Activated CD8-positive, alpha-beta T cell treated with anti-CD3 and anti-CD28 coated beads, Interleukin-2, amount 10 ng/mL, durations not matched to agents 7 days and 5 days (primary cell): ENCODE results near the gene SIRPA. TPM values are rescaled to one million over a fixed set of nuclear protein-coding genes. Genes with fewer than 3 reads are reported as not detected.

ENCODE experiments used
- ATAC-seq: fragments of 150-1000 bp; cut with Tn5 transposase; one replicate; pipeline ENCODE4 v1.10.0; 2021; ENCODE audit warnings: moderate library complexity
- CTCF ChIA-PET: fragments of 350-600 bp; sonication (Branson Sonifier 250); formaldehyde crosslinking; loops from one replicate; lab custom pipeline; 2021; ENCODE audit warnings: antibody characterized with exemption; lab: Charles Lee
- POLR2A ChIA-PET: fragments of 350-600 bp; sonication (Branson Sonifier 250); formaldehyde crosslinking; loops from one replicate; lab custom pipeline; 2021; ENCODE audit warnings: antibody characterized with exemption; lab: Charles Lee
- DNase-seq: peaks from one replicate; pipeline ENCODE4 v3.0.0-alpha.2; 2020
- H3K27ac Mint-ChIP-seq: one replicate; pipeline ENCODE4 v1.8.0; 2021; ENCODE audit warnings: mild to moderate bottlenecking, mixed read lengths
- H3K27me3 Mint-ChIP-seq: one replicate; pipeline ENCODE4 v1.8.0; 2021; ENCODE audit warnings: low read depth, mixed read lengths
- H3K36me3 Mint-ChIP-seq: one replicate; pipeline ENCODE4 v1.8.0; 2021; ENCODE audit warnings: low read depth, mixed read lengths
- H3K4me1 Mint-ChIP-seq: one replicate; pipeline ENCODE4 v1.8.0; 2021; ENCODE audit warnings: low read depth, mixed read lengths
- H3K4me3 Mint-ChIP-seq: one replicate; pipeline ENCODE4 v1.8.0; 2021; ENCODE audit warnings: mild to moderate bottlenecking, mixed read lengths
- H3K9me3 Mint-ChIP-seq: one replicate; pipeline ENCODE4 v1.8.0; 2022; ENCODE audit warnings: mixed read lengths; ENCODE audit not compliant: insufficient read depth
- total RNA-seq, 2 experiments: library from RNA; stranded (reverse); gene quantifications; one replicate each; pipeline ENCODE4 v1.2.3, GENCODE V29; 2021

The SIRPA gene
- total RNA-seq, 2 experiments from 2014 or later = not detected

DNA sequence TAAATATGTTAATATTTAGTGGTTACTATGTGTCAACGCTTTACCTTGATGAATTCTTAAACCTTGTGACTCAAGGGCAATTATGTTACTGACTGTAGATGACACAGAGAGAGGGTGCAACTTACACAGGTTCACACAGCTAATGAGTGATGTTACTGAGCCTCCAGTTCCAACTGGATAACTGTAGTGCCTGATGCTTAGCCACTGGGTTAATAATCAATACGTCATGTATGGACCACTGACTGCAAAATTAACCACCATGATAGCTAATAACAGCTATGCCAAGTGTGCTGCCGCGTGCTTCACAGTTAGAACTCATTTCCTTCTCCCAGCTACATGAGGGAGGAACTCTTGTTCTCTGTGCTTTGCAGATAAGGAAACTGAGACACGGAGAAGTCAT, 45.4 kb downstream of the SIRPA start:
- H3K4me3 Mint-ChIP-seq = no peak overlapping the region
- ChIA-PET CTCF (no interaction called here), POLR2A (no interaction called here)
- no peaks in the 10 kb centered on the region for H3K36me3 Mint-ChIP-seq
- DNase-seq (no peak), ATAC-seq (no peak)
- no peaks in the 10 kb centered on the region for H3K9me3 Mint-ChIP-seq
- H3K27ac Mint-ChIP-seq = no peak overlapping the region
- H3K27me3 Mint-ChIP-seq = peaks cover 7% of the 10 kb centered on the region
- no peaks in the 10 kb centered on the region for H3K4me1 Mint-ChIP-seq

DNA sequence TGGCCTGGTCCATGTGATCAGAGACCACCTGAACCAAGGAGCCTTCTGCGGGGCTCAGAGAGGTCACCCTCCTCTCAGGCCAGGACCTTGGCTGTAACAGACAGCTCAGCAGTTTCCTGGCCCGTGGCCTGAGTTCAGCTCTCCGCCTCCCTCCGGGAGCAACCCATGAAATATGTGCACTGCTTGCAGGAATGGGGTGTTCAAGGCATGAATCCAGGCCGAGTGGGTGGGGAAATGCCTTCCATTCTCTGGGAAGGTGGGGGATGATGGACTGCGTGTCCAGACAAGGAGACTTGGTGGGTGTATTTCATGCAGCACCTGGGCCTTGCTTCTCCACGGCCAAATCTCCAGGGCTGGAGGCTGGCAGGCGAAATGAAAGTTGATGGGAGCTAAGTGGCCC, 46.0 kb downstream of the SIRPA start:
- CTCF ChIA-PET = no interaction called here
- no peak for DNase-seq
- H3K36me3 Mint-ChIP-seq = no peaks in the 10 kb centered on the region
- no peak overlapping the region for H3K27ac Mint-ChIP-seq
- H3K9me3 Mint-ChIP-seq = no peaks in the 10 kb centered on the region
- no peaks in the 10 kb centered on the region for H3K4me1 Mint-ChIP-seq
- peaks cover 11% of the 10 kb centered on the region for H3K27me3 Mint-ChIP-seq
- no peak for ATAC-seq
- POLR2A ChIA-PET = no interaction called here
- H3K4me3 Mint-ChIP-seq = no peak overlapping the region

DNA sequence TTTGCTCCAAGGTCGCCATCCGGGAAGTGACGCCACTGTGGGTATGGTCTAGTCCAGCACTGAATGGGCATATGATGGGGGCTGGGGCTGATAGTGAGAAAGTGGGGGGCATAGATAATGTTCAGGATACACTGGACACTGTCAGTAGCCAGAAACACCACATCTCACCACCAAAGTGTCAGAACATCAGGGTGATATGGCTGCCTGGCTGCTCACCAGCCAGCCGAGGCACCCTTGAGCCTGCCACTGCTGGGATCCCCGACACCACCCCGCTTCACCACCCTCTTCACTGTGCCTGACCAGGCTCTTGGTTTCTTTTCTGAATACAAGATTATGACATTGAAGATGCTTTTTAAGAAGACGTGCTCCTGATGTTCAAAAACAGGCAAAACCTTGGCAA, 46.9 kb downstream of the SIRPA start:
- H3K9me3 Mint-ChIP-seq = no peaks in the 10 kb centered on the region
- ATAC-seq (no peak), DNase-seq (no peak)
- no peak overlapping the region for H3K4me3 Mint-ChIP-seq
- ChIA-PET CTCF (no interaction called here), POLR2A (no interaction called here)
- no peaks in the 10 kb centered on the region for H3K36me3 Mint-ChIP-seq
- peaks cover 18% of the 10 kb centered on the region for H3K27me3 Mint-ChIP-seq
- no peak overlapping the region for H3K27ac Mint-ChIP-seq
- H3K4me1 Mint-ChIP-seq = no peaks in the 10 kb centered on the region

DNA sequence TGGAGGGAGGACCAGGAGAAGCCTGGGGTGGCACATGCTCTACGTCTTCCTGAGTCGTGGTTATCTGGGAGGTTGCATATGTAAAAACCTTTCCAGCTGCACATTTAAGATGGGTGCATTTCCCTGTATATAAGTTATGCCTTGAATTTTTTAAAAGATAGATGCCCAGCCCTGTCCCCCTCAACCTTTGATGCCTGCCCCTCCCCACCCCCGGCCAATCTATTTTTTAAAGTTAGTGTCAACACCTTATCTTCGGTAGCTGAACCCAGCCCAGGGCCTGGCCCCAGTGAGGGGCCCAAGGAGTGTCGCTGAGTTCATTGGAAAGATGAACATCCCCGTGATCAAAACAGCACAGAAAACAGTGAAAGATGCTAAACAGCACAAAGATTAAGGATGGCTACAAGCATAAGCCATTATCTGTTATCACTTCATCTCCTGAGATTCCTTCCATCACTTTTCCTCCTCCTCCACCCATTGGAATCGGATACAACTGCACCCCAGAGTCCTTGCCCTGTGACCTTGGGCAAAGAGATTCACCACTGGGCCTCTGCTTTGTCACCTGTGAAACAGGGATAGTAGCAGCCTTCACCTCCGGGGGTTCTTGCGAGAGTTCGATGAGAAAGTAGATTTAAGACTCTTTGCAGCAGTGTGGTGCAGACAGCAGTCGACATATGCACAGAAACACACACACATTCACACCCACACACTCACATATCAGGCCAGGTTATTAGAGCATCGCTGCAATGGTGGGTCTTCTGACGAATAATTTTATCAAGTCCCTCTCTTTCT, 47.5 kb downstream of the SIRPA start:
- Mint-ChIP-seq H3K27ac (no peak overlapping the region), H3K9me3 (no peaks in the 10 kb centered on the region), H3K4me3 (no peak overlapping the region), H3K4me1 (no peaks in the 10 kb centered on the region), H3K27me3 (peaks cover 22% of the 10 kb centered on the region), H3K36me3 (no peaks in the 10 kb centered on the region)
- ChIA-PET POLR2A (no interaction called here), CTCF (no interaction called here)
- DNase-seq (no peak), ATAC-seq (no peak)

DNA sequence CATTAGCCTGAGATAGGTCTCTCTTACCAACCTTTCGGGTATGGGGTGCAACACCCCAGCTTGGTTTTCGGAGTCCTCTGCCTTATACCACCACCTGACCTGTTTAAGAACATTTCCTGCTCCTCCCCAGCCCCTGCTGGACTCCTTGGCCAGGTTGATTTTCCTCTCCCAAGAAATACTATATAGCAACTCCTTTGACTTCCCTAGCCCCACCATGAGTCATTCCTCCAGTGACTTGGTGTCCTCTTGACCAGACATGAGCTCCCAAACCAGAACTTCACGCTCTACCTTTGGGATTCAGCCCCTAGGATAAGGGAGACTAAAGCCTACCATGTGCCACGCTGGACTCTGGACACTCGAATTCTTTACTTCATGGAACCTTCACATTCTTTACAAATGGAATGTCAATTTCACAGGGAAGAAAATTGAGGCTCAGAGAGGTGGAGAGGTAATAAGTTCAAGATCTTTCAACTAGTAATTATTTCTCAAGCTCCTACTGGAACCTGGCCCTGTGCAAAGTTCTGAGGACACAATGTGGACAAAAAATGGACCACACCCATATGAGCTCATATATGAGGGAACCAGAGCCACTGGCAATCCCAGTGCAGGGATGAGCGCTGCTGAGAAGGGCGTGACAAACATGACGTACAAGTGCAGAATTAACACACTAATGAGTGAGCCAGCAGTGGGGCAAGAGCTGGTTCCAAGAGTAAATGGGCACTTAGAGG, 48.2 kb downstream of the SIRPA start:
- Mint-ChIP-seq H3K4me3 (no peak overlapping the region), H3K4me1 (no peaks in the 10 kb centered on the region), H3K36me3 (no peaks in the 10 kb centered on the region), H3K9me3 (no peaks in the 10 kb centered on the region), H3K27me3 (peaks cover 26% of the 10 kb centered on the region), H3K27ac (no peak overlapping the region)
- ChIA-PET CTCF (no interaction called here), POLR2A (no interaction called here)
- DNase-seq = no peak
- ATAC-seq = no peak

DNA sequence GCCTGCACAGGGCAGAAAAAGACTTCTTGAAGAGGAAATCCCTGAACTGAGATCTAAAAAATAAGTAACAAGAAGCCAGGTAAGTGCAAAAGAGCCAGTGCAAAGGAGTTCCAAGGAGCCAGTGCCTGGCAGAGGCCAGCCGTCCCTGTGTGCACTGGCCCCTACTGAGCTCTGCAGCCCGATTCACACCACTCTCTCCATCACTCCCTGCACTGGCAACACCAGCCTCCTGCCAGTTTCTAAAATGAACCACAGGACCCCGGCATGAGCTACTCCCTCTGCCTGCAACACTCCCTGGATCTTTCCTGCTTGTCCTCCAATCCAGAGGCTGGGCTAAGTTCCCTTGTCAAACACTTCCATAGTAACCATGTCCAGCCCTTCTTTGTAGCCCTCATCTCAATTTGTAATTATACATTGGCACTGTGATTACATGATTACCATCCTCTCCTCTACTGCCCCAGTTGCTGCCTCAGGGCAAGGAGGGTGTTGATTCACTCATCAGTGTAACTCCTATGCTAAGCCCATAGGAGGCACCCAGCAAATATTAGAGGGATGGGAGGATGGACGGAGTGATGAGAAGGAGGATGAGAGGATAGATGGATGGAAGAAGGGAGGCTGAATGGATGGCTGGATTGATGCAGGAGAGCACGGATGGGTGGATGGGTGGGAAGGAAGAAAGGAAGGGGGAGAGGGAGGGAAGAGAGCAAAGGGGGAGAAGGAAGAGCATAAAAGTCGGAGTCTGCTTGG, 49.3 kb downstream of the SIRPA start:
- no peaks in the 10 kb centered on the region for H3K9me3 Mint-ChIP-seq
- CTCF ChIA-PET = no interaction called here
- no peaks in the 10 kb centered on the region for H3K4me1 Mint-ChIP-seq
- no peak for DNase-seq
- no peak overlapping the region for H3K27ac Mint-ChIP-seq
- POLR2A ChIA-PET = no interaction called here
- no peak overlapping the region for H3K4me3 Mint-ChIP-seq
- no peaks in the 10 kb centered on the region for H3K36me3 Mint-ChIP-seq
- H3K27me3 Mint-ChIP-seq = peaks cover 31% of the 10 kb centered on the region
- no peak for ATAC-seq

DNA sequence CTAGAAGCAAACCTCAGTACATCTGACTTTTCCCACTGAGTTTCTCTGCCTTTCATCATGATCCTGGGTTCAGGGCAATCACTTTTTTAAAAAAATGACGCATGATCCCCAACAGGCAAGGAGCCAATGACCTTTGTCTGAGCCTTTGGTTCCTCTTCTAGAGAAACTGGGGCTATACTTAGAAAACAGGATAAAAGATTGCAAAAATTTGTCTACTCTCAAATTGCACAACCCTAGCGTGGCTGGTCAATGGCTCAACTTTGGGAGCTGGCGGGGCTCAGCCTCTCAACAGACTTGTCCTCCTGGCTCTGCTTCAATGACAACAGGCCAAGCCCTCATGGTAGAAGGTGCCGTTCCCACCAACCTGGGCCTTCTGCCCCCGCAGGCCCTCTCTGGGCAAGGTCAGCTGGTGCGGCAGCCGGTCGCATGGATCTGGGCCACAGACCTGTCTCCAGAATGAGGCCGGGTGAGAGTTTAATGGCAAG, 50.0 kb downstream of the SIRPA start:
- Mint-ChIP-seq H3K27ac (no peak overlapping the region), H3K4me3 (no peak overlapping the region), H3K4me1 (no peaks in the 10 kb centered on the region), H3K9me3 (no peaks in the 10 kb centered on the region), H3K27me3 (peaks cover 31% of the 10 kb centered on the region), H3K36me3 (no peaks in the 10 kb centered on the region)
- ATAC-seq (no peak), DNase-seq (no peak)
- CTCF ChIA-PET = no interaction called here
- POLR2A ChIA-PET = no interaction called here

DNA sequence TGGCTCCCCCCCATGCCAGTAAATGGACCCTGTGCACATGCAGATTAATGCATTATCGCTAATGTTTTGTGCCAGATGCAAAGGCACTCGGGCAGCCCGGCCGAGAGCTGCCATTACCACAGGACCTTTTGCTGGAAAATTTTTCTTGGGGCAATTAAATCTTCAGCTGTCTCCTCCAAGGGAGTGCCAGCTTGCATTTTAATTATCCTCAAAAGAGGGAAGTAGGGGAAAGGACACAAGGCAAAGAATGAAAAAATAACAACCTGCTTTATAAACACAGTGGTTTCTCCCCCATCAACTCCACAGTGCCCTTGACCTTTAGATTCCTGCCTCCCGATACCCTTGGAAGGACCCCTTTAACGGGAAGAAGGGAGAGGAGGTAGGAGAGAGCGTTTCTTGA, 50.5 kb downstream of the SIRPA start:
- CTCF ChIA-PET = no interaction called here
- Mint-ChIP-seq H3K27ac (no peak overlapping the region), H3K9me3 (no peaks in the 10 kb centered on the region), H3K36me3 (no peaks in the 10 kb centered on the region), H3K4me1 (no peaks in the 10 kb centered on the region), H3K4me3 (no peak overlapping the region), H3K27me3 (peaks cover 31% of the 10 kb centered on the region)
- no peak for DNase-seq
- POLR2A ChIA-PET = no interaction called here
- no peak for ATAC-seq

DNA sequence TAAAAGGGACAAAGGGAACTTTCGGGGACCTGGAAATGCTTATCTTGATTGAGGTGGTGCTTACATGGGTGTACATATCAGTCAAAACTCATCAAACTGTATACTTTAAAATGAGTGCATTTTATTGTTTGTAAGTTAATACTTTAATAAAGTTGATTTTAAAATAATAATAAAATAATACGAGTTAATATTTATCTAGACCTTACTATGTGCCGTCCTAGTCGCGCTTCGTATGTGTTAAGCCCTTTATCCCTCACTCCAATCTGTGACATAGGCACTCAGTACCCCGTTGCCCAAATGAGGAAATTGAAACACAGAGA, 51.2 kb downstream of the SIRPA start:
- no peak overlapping the region for H3K4me3 Mint-ChIP-seq
- H3K36me3 Mint-ChIP-seq = no peaks in the 10 kb centered on the region
- DNase-seq (no peak), ATAC-seq (no peak)
- ChIA-PET CTCF (interaction anchor here (1.1 kb wide), 1 partner anchor 144 kb away, joined by 5 read pairs; no protein-coding TSS in a partner anchor), POLR2A (no interaction called here)
- H3K4me1 Mint-ChIP-seq = no peaks in the 10 kb centered on the region
- H3K9me3 Mint-ChIP-seq = no peaks in the 10 kb centered on the region
- peaks cover 31% of the 10 kb centered on the region for H3K27me3 Mint-ChIP-seq
- no peak overlapping the region for H3K27ac Mint-ChIP-seq

DNA sequence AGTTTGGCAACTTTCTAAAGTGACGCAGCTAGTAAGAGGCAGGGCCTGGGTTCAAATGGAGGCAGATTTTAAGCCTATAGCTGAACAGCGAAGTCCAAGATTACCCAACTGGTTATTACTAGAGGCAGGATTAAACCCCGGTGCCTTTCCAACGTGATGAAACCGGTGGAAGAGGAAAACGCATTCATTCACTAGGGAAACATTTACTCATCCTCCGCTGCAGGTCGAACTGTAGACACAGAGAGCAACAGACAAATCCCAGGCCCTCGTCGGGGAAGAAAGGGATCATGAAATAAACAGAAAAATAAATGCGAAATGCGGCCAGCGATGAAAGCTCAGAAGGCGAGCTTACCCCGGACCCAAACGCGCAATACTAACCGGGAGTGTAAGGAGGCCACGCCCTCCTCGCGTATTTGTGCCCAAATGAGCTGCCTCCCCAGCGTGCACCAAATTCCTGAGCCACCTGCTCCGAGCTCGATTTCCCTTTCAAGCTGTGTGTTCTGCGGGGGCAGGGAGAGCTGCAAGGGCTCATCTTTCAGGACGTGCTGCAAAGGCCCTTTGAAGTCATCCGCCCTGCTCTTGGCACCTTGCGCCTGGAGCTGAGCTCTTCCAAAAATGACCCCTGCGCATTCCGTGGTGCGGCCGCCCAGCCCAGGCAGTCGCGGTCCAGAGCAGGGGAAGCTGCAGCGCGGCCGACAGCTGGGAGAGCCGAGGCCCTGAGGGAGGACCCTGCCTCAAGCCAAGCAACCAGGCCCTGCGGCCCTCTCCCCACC, 51.7 kb downstream of the SIRPA start:
- POLR2A ChIA-PET = no interaction called here
- no peaks in the 10 kb centered on the region for H3K4me1 Mint-ChIP-seq
- no peak overlapping the region for H3K27ac Mint-ChIP-seq
- H3K9me3 Mint-ChIP-seq = no peaks in the 10 kb centered on the region
- peaks cover 31% of the 10 kb centered on the region for H3K27me3 Mint-ChIP-seq
- ATAC-seq = no peak
- DNase-seq = no peak
- no peak overlapping the region for H3K4me3 Mint-ChIP-seq
- H3K36me3 Mint-ChIP-seq = no peaks in the 10 kb centered on the region
- CTCF ChIA-PET = interaction anchor here (1.1 kb wide), 1 partner anchor 145 kb away, joined by 5 read pairs; no protein-coding TSS in a partner anchor

DNA sequence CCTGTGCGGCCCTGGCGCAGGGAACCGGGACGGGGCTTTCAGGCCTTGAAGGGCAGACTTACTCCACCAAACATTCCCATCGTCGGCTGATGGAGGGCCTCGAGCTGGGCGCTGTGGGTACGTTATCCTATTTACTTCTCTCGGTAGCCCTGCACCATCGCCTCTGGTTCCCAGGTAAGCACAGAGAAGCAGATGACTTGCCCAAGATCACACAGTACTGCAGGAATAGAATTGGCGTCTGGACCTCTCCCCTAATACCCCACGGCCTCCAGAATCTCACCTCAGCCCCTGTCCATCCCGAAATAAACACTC, 52.3 kb downstream of the SIRPA start:
- H3K4me3 Mint-ChIP-seq = no peak overlapping the region
- ATAC-seq (no peak), DNase-seq (no peak)
- POLR2A ChIA-PET = no interaction called here
- no peaks in the 10 kb centered on the region for H3K9me3 Mint-ChIP-seq
- H3K27me3 Mint-ChIP-seq = peaks cover 31% of the 10 kb centered on the region
- CTCF ChIA-PET = interaction anchor here (1.1 kb wide), 1 partner anchor 145 kb away, joined by 5 read pairs; no protein-coding TSS in a partner anchor
- H3K36me3 Mint-ChIP-seq = no peaks in the 10 kb centered on the region
- no peaks in the 10 kb centered on the region for H3K4me1 Mint-ChIP-seq
- no peak overlapping the region for H3K27ac Mint-ChIP-seq
